Measurements from ENCODE around the gene SGPP2.

The SGPP2 gene

DNA sequence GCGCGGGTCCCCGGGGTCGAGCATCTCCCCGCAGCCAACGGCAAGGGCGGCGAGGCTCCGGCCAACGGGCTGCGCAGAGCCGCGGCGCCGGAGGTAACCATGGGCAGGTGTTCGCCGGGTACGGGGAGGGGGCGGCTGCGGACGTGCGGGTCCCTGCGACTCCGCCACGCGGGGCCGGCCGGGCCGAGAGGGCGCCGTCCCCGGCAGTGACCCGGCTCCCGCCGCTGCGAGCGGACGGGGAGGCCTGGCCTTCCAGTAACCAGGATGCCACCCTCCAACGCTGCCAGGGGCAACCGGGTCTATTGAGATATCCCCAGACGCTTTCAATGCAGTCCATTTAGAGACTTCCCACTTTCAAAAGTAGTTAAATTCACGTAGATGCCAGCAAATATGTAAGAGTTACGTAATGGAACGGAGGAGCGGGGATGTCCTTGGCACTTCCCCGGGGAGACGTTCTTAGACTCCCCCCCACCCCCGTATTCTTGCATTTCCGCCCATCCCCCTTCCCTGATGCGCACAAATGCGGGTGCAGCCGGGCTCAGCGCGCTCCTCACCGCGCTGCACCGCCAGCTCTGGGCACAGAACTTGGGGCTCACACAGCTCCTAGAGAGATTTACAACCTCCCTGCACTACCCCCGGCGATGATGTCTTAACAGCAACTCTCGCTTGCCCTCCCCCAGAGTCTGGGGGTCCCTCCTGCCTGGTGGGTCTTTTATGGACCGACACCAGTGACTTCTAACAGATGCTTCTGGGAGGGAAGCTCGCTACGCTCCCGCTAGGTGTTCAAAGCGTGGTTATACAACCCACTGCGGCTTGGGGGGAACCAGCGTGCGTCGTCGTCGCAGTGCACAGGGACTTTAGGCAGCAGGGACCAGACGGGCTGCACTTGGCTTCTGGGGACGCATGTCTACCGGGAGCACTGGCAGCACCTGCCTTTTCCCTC is 657 bp downstream of the SGPP2 start (continued):
- TF ChIP-seq, protein P1, sequence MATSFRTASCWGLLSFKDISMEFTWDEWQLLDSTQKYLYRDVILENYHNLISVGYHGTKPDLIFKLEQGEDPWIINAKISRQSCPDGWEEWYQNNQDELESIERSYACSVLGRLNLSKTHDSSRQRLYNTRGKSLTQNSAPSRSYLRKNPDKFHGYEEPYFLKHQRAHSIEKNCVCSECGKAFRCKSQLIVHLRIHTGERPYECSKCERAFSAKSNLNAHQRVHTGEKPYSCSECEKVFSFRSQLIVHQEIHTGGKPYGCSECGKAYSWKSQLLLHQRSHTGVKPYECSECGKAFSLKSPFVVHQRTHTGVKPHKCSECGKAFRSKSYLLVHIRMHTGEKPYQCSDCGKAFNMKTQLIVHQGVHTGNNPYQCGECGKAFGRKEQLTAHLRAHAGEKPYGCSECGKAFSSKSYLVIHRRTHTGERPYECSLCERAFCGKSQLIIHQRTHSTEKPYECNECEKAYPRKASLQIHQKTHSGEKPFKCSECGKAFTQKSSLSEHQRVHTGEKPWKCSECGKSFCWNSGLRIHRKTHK (tag by site-specific recombination; IDR thresholded peaks at IDR 0.05), result no peak
- TF ChIP-seq, protein P2, sequence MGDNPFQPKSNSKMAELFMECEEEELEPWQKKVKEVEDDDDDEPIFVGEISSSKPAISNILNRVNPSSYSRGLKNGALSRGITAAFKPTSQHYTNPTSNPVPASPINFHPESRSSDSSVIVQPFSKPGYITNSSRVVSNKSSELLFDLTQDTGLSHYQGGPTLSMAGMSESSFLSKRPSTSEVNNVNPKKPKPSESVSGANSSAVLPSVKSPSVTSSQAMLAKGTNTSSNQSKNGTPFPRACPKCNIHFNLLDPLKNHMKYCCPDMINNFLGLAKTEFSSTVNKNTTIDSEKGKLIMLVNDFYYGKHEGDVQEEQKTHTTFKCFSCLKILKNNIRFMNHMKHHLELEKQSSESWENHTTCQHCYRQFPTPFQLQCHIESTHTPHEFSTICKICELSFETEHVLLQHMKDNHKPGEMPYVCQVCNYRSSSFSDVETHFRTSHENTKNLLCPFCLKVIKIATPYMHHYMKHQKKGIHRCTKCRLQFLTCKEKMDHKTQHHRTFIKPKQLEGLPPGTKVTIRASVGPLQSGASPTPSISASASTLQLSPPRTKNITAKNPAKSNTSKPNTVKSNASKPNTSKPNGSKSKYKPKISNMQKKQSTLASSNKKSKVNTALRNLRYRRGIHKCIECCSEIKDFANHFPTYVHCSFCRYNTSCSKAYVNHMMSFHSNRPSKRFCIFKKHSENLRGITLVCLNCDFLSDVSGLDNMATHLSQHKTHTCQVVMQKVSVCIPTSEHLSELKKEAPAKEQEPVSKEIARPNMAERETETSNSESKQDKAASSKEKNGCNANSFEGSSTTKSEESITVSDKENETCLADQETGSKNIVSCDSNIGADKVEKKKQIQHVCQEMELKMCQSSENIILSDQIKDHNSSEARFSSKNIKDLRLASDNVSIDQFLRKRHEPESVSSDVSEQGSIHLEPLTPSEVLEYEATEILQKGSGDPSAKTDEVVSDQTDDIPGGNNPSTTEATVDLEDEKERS (tag by site-specific recombination; IDR thresholded peaks at IDR 0.05), result no peak
- TF ChIP-seq ZNF473 (tag by site-specific recombination; IDR thresholded peaks at IDR 0.05) (no peak), ZNF354C (tag by site-specific recombination; IDR thresholded peaks at IDR 0.05; ENCODE audit: borderline replicate concordance, low read depth) (no peak), ZBTB21 (tag by site-specific recombination; IDR thresholded peaks at IDR 0.05) (no peak), ZNF324 (tag by site-specific recombination; IDR thresholded peaks at IDR 0.05) (no peak), SP3 (tag by site-specific recombination; IDR thresholded peaks at IDR 0.05) (no peak), KLF8 (tag by site-specific recombination; IDR thresholded peaks at IDR 0.05) (no peak), ZNF335 (tag by site-specific recombination; conservative IDR thresholded peaks at IDR 0.05) (peak; percentile 37), ZNF19 (tag by site-specific recombination; IDR thresholded peaks at IDR 0.05; ENCODE audit: low read depth) (no peak), ZNF155 (tag by site-specific recombination; IDR thresholded peaks at IDR 0.05) (no peak), ZNF184 (tag by site-specific recombination; IDR thresholded peaks at IDR 0.05) (no peak), GFI1B (tag by site-specific recombination; IDR thresholded peaks at IDR 0.05) (no peak), OVOL3 (tag by site-specific recombination; IDR thresholded peaks at IDR 0.05) (no peak), GLI2 (tag by site-specific recombination; IDR thresholded peaks at IDR 0.05; ENCODE audit: borderline replicate concordance, low read depth) (no peak), ZNF169 (tag by site-specific recombination; IDR thresholded peaks at IDR 0.05) (no peak), ZNF555 (tag by site-specific recombination; conservative IDR thresholded peaks at IDR 0.05) (no peak), ZFP3 (tag by site-specific recombination; IDR thresholded peaks at IDR 0.05; ENCODE audit: low read depth) (no peak), ZSCAN16 (tag by site-specific recombination; IDR thresholded peaks at IDR 0.05) (no peak), ZNF521 (tag by site-specific recombination; IDR thresholded peaks at IDR 0.05) (no peak), YY2 (tag by site-specific recombination; IDR thresholded peaks at IDR 0.05) (no peak), ZNF785 (tag by site-specific recombination; IDR thresholded peaks at IDR 0.05) (no peak), GLIS2 (tag by site-specific recombination; IDR thresholded peaks at IDR 0.05) (peak; percentile 34; the same call in 1 of the 2 replicates), ZNF423 (tag by site-specific recombination; IDR thresholded peaks at IDR 0.05) (no peak), KLF9 (tag by site-specific recombination; IDR thresholded peaks at IDR 0.05; ENCODE audit: low read depth) (no peak)
- TF ChIP-seq, protein P3, sequence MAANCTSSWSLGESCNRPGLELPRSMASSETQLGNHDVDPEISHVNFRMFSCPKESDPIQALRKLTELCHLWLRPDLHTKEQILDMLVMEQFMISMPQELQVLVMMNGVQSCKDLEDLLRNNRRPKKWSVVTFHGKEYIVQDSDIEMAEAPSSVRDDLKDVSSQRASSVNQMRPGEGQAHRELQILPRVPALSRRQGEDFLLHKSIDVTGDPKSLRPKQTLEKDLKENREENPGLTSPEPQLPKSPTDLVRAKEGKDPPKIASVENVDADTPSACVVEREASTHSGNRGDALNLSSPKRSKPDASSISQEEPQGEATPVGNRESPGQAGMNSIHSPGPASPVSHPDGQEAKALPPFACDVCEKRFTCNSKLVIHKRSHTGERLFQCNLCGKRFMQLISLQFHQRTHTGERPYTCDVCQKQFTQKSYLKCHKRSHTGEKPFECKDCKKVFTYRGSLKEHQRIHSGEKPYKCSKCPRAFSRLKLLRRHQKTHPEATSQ (tag by site-specific recombination; IDR thresholded peaks at IDR 0.05), result no peak
- TF ChIP-seq, protein P4, sequence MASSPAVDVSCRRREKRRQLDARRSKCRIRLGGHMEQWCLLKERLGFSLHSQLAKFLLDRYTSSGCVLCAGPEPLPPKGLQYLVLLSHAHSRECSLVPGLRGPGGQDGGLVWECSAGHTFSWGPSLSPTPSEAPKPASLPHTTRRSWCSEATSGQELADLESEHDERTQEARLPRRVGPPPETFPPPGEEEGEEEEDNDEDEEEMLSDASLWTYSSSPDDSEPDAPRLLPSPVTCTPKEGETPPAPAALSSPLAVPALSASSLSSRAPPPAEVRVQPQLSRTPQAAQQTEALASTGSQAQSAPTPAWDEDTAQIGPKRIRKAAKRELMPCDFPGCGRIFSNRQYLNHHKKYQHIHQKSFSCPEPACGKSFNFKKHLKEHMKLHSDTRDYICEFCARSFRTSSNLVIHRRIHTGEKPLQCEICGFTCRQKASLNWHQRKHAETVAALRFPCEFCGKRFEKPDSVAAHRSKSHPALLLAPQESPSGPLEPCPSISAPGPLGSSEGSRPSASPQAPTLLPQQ (tag by site-specific recombination; IDR thresholded peaks at IDR 0.05), result no peak
- TF ChIP-seq, protein P5, sequence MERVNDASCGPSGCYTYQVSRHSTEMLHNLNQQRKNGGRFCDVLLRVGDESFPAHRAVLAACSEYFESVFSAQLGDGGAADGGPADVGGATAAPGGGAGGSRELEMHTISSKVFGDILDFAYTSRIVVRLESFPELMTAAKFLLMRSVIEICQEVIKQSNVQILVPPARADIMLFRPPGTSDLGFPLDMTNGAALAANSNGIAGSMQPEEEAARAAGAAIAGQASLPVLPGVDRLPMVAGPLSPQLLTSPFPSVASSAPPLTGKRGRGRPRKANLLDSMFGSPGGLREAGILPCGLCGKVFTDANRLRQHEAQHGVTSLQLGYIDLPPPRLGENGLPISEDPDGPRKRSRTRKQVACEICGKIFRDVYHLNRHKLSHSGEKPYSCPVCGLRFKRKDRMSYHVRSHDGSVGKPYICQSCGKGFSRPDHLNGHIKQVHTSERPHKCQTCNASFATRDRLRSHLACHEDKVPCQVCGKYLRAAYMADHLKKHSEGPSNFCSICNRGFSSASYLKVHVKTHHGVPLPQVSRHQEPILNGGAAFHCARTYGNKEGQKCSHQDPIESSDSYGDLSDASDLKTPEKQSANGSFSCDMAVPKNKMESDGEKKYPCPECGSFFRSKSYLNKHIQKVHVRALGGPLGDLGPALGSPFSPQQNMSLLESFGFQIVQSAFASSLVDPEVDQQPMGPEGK (tag by site-specific recombination; IDR thresholded peaks at IDR 0.05), result peak; percentile 37; the same call in 1 of the 2 replicates
- TF ChIP-seq, protein P6, sequence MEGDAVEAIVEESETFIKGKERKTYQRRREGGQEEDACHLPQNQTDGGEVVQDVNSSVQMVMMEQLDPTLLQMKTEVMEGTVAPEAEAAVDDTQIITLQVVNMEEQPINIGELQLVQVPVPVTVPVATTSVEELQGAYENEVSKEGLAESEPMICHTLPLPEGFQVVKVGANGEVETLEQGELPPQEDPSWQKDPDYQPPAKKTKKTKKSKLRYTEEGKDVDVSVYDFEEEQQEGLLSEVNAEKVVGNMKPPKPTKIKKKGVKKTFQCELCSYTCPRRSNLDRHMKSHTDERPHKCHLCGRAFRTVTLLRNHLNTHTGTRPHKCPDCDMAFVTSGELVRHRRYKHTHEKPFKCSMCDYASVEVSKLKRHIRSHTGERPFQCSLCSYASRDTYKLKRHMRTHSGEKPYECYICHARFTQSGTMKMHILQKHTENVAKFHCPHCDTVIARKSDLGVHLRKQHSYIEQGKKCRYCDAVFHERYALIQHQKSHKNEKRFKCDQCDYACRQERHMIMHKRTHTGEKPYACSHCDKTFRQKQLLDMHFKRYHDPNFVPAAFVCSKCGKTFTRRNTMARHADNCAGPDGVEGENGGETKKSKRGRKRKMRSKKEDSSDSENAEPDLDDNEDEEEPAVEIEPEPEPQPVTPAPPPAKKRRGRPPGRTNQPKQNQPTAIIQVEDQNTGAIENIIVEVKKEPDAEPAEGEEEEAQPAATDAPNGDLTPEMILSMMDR (tag by site-specific recombination; IDR thresholded peaks at IDR 0.05), result peak; percentile 32
